Parathyroid adenoma (tissue), 2 donors: ENCODE measurements around the gene GRM7.

Experiments used
- H2AFZ ChIP-seq: fragments of 300-600 bp; sonication (generic); one replicate; pipeline ENCODE4 v1.7.0; 2017; ENCODE audit warnings: antibody characterized with exemption, mild to moderate bottlenecking
- H3K27ac ChIP-seq: fragments of 300-600 bp; sonication (generic); one replicate; pipeline ENCODE4 v1.7.0; 2017
- H3K27me3 ChIP-seq: fragments of 300-600 bp; sonication (generic); one replicate; pipeline ENCODE4 v1.7.0; 2017; ENCODE audit warnings: low read length; ENCODE audit not compliant: control insufficient read depth, insufficient read depth
- H3K36me3 ChIP-seq: fragments of 300-600 bp; sonication (generic); one replicate; pipeline ENCODE4 v1.7.0; 2017; ENCODE audit warnings: low read length; ENCODE audit not compliant: control insufficient read depth, insufficient read depth
- H3K4me1 ChIP-seq: fragments of 300-600 bp; sonication (generic); one replicate; pipeline ENCODE4 v1.7.0; 2017; ENCODE audit warnings: control low read depth
- H3K4me2 ChIP-seq: fragments of 300-600 bp; sonication (generic); one replicate; pipeline ENCODE4 v1.7.0; 2017; ENCODE audit warnings: low read length
- H3K4me3 ChIP-seq: fragments of 300-600 bp; sonication (generic); one replicate; pipeline ENCODE4 v1.7.0; 2017; ENCODE audit warnings: low read depth, low read length
- H3K79me2 ChIP-seq: fragments of 300-600 bp; sonication (generic); one replicate; pipeline ENCODE4 v1.7.0; 2017; ENCODE audit warnings: control low read depth
- H3K9ac ChIP-seq: fragments of 300-600 bp; sonication (generic); one replicate; pipeline ENCODE4 v1.7.0; 2017; ENCODE audit warnings: mild to moderate bottlenecking
- H3K9me3 ChIP-seq: fragments of 300-600 bp; sonication (generic); one replicate; pipeline ENCODE4 v1.7.0; 2017; ENCODE audit warnings: low read length; ENCODE audit not compliant: control insufficient read depth
- TF ChIP-seq, protein P1 (sequence below): fragments of 300-600 bp; sonication (generic); IDR thresholded peaks from one replicate; pipeline ENCODE4 v1.7.0; 2017; ENCODE audit warnings: antibody characterized with exemption, mild to moderate bottlenecking
- donor health status: primary hyperparathyroidism.

GRM7 gene

DNA sequence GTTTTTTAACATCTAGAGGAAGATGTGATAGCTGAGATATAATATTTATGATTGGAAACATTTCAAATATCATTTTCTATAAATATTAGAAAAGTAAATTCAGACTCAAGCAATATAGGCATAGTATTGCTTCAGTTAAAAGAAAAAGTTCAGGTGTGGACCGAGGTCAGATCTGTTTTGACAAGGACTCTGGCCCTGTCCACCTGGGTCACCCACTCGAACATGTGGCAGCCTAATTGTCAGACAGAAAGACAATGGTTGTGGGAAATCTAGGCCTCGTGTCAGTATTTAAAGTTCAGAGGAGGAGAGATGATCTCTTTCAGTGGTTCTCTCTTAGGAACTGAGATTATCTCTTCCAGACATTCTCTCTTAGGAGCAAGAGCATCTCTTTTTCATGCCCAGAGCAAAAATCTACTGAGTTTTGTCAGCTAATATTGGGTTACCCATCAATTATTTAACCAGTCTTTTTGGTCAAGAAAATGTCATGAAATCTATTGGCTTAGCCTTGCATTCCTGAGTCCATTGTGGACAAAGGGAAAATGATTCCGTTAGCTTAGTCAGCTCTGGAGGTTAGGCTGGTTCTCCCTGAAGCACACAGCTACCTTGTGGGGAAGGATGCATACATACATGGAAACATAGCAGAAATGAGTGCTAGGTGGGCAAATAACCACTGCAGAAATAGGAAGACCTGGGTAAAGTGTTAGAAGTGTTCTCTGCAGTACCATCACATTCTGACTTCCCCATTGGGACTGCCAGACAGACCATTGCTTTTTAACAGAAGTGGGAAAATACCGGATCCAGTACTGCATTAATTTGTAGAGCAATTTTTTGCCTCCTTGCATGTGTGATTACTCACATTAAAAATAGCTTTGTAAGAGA, 343.3 kb downstream of the GRM7 start:
- Histone ChIP-seq H3K9ac (no peak overlapping the region), H3K4me2 (no peak overlapping the region), H3K36me3 (no peaks in the 10 kb centered on the region), H3K27me3 (no peaks in the 10 kb centered on the region), H3K9me3 (no peaks in the 10 kb centered on the region), H3K27ac (no peak overlapping the region), H3K4me3 (no peak overlapping the region), H3K4me1 (no peaks in the 10 kb centered on the region), H3K79me2 (no peaks in the 10 kb centered on the region), H2AFZ (no peak overlapping the region)
- TF ChIP-seq, protein P1, sequence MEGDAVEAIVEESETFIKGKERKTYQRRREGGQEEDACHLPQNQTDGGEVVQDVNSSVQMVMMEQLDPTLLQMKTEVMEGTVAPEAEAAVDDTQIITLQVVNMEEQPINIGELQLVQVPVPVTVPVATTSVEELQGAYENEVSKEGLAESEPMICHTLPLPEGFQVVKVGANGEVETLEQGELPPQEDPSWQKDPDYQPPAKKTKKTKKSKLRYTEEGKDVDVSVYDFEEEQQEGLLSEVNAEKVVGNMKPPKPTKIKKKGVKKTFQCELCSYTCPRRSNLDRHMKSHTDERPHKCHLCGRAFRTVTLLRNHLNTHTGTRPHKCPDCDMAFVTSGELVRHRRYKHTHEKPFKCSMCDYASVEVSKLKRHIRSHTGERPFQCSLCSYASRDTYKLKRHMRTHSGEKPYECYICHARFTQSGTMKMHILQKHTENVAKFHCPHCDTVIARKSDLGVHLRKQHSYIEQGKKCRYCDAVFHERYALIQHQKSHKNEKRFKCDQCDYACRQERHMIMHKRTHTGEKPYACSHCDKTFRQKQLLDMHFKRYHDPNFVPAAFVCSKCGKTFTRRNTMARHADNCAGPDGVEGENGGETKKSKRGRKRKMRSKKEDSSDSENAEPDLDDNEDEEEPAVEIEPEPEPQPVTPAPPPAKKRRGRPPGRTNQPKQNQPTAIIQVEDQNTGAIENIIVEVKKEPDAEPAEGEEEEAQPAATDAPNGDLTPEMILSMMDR = no peak

GRCh38 chr3:7204848-7205156, 343.9 kb downstream of the GRM7 start:
- Histone ChIP-seq H3K36me3 (no peaks in the 10 kb centered on the region), H3K27ac (no peak overlapping the region), H3K4me3 (no peak overlapping the region)

DNA sequence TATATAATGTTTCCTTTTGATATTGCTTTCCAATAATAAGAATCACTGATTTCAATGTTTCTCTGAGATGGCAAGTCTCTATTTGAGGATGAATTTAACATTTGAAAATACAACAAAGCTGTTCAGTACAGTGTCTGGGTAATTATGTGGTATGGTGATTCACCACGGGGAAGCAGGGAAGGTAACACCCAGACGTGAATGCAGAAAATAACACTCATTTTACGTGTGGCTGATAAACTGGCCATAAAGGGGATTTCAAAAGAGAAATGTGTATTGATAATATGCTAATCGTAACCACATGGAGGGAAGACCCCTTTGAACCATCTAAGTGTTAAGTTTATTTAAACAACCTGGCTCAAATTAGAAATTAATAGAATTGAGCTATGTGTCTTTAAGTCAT, 344.6 kb downstream of the GRM7 start:
- Histone ChIP-seq H3K27ac (no peak overlapping the region), H3K4me3 (no peak overlapping the region), H3K27me3 (no peaks in the 10 kb centered on the region), H3K4me2 (no peak overlapping the region), H2AFZ (no peak overlapping the region), H3K9ac (no peak overlapping the region), H3K36me3 (no peaks in the 10 kb centered on the region), H3K4me1 (no peaks in the 10 kb centered on the region), H3K9me3 (no peaks in the 10 kb centered on the region), H3K79me2 (no peaks in the 10 kb centered on the region)
- TF ChIP-seq, protein P1 = no peak

More at GRCh38 chr3:7204848-7205156, 343.9 kb downstream of the GRM7 start:
- H3K9me3 ChIP-seq = no peaks in the 10 kb centered on the region
- no peaks in the 10 kb centered on the region for H3K4me1 ChIP-seq
- no peak overlapping the region for H2AFZ ChIP-seq
- H3K4me2 ChIP-seq = no peak overlapping the region
- H3K79me2 ChIP-seq = no peaks in the 10 kb centered on the region
- H3K9ac ChIP-seq = no peak overlapping the region
- TF ChIP-seq, protein P1 = no peak
- H3K27me3 ChIP-seq = no peaks in the 10 kb centered on the region

GRCh38 chr3:7205962-7206361, 345.0 kb downstream of the GRM7 start:
- Histone ChIP-seq H3K27ac (no peak overlapping the region), H3K9ac (no peak overlapping the region), H3K27me3 (no peaks in the 10 kb centered on the region), H2AFZ (no peak overlapping the region), H3K4me2 (no peak overlapping the region), H3K4me1 (no peaks in the 10 kb centered on the region), H3K9me3 (no peaks in the 10 kb centered on the region), H3K36me3 (no peaks in the 10 kb centered on the region), H3K79me2 (no peaks in the 10 kb centered on the region), H3K4me3 (no peak overlapping the region)
- TF ChIP-seq, protein P1 = no peak

GRCh38 chr3:7207125-7207524, 346.2 kb downstream of the GRM7 start:
- Histone ChIP-seq H3K9ac (no peak overlapping the region), H3K79me2 (no peaks in the 10 kb centered on the region), H3K36me3 (no peaks in the 10 kb centered on the region), H3K9me3 (no peaks in the 10 kb centered on the region), H3K4me3 (no peak overlapping the region), H3K4me2 (no peak overlapping the region), H3K27me3 (no peaks in the 10 kb centered on the region), H3K4me1 (no peaks in the 10 kb centered on the region), H2AFZ (no peak overlapping the region), H3K27ac (no peak overlapping the region)
- TF ChIP-seq, protein P1 = no peak
